ENCODE data around the gene TRPV3.

Gene TRPV3

DNA sequence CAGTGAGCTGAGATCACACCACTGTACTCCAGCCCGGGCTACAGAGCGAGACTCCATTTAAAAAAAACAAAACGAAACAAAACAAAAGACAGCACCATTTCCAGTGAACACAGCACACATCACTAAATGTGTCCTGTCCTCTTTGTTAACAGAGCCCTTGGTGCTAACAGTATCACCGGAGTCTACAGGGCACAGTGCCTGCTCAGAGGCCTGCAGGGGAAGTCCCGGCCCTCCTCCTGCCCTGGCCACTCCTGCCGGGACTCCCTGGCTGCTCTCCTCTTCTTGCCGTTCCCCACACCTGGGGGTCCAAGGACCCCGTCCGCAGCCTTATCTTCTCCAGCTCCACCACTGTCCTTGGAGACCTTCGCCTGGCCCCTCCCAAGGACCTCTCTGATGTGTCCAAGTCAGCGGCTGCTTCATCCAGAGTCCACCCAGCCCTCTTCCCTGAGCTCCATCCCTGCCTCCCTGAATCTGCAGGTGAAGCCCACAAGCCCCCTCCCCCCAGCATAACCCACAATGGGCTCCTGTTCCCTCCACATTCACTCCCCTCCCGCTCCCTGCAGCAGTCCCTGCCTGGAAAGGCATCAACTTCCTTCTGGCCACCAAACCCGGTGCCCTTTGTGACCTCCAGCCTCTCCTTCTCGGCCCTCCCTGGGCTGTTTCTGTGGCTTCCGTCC is 43.1 kb upstream of the TRPV3 start:
- H3K27me3 ChIP-seq (ENCODE audit: low read length): no peaks in the 10 kb centered on the region
- no peak overlapping the region for H3K9ac ChIP-seq (ENCODE audit: low read length)
- H3K4me2 ChIP-seq (ENCODE audit: low read depth, low read length, poor library complexity, severe bottlenecking): no peak overlapping the region
- no peaks in the 10 kb centered on the region for H3K36me3 ChIP-seq (ENCODE audit: low read length)
- no peak overlapping the region for H2AFZ ChIP-seq (ENCODE audit: low read depth, low read length, severe bottlenecking)
- H3K79me2 ChIP-seq (ENCODE audit: insufficient read depth, low read length): no peaks in the 10 kb centered on the region
- H3K4me3 ChIP-seq (ENCODE audit: insufficient read depth, low read length, poor library complexity, severe bottlenecking): no peak overlapping the region
- no peaks in the 10 kb centered on the region for H3K9me2 ChIP-seq (replicated peaks; ENCODE audit: insufficient read depth, low read length)
- H3K27ac ChIP-seq (ENCODE audit: low read depth, low read length): no peak overlapping the region
- no peaks in the 10 kb centered on the region for H4K20me1 ChIP-seq (ENCODE audit: low read depth, low read length)
- TF ChIP-seq EZH2phosphoT487 (conservative IDR thresholded peaks at IDR 0.05; ENCODE audit: low read length): no peak
- TF ChIP-seq, protein P1, sequence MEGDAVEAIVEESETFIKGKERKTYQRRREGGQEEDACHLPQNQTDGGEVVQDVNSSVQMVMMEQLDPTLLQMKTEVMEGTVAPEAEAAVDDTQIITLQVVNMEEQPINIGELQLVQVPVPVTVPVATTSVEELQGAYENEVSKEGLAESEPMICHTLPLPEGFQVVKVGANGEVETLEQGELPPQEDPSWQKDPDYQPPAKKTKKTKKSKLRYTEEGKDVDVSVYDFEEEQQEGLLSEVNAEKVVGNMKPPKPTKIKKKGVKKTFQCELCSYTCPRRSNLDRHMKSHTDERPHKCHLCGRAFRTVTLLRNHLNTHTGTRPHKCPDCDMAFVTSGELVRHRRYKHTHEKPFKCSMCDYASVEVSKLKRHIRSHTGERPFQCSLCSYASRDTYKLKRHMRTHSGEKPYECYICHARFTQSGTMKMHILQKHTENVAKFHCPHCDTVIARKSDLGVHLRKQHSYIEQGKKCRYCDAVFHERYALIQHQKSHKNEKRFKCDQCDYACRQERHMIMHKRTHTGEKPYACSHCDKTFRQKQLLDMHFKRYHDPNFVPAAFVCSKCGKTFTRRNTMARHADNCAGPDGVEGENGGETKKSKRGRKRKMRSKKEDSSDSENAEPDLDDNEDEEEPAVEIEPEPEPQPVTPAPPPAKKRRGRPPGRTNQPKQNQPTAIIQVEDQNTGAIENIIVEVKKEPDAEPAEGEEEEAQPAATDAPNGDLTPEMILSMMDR (IDR thresholded peaks at IDR 0.05; ENCODE audit: insufficient read depth, low read length, poor library complexity, severe bottlenecking): no peak
- H3K9me3 ChIP-seq (ENCODE audit: insufficient read depth, low read length): no peaks in the 10 kb centered on the region
- no peaks in the 10 kb centered on the region for H3F3A ChIP-seq (ENCODE audit: insufficient read depth)

DNA sequence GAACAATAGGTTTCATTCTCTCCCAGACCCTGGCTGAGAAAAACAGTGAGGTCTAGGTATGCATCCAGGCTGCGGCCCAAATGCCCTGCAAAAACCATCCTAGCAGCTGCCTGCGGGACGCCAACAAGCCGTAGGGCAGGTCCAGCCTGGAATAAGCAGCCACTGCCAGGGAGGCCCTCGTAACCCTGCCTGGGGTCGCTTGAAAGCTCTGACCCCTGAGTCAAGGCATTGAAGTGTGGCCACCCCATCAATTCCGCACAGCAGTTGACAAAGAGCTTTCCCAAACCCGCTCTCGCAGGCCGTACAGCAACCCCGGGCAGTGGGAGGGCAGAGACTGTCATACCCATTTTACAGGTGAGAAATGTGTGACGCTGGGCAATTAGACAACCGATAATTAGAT is 40.5 kb upstream of the TRPV3 start:
- Histone ChIP-seq H3K9me2 (replicated peaks; ENCODE audit: insufficient read depth, low read length) (no peaks in the 10 kb centered on the region), H4K20me1 (ENCODE audit: low read depth, low read length) (no peaks in the 10 kb centered on the region), H2AFZ (ENCODE audit: low read depth, low read length, severe bottlenecking) (no peak overlapping the region)

DNA sequence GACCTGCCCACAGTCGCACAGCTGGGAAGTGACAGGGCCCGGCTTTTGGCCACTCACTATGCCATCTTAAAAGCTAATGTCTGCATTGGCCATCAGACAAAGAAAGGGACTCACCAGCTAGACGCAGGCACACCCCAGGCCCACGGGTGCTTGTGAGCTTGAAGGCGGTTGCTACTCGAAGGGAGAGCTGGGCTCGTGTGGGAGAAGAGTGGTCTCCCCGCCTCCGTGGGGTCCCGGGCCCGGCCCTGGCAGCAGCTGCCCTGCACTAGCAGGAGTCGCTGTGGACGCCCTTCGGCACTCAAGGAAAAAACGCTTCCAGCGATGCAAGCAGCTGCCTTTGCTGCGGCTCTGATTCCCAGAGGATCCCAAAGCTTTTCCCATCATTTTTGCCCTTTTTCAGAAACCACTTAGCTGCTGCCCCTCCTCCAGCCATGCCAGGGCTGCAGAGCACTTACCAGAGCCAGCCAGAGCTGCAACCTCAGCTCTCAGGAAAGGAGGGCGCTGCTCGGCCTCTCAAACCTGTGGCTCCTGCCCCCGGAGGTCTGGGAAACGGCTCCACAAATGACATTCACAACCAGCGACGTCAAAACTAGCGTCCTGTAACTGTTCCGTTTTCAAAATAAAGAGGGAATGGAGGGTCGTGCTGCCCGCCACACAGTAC is 39.3 kb upstream of the TRPV3 start:
- Histone ChIP-seq H3K9ac (ENCODE audit: low read length) (no peak overlapping the region), H3K9me2 (replicated peaks; ENCODE audit: insufficient read depth, low read length) (no peaks in the 10 kb centered on the region), H3K79me2 (ENCODE audit: insufficient read depth, low read length) (no peaks in the 10 kb centered on the region), H3K27me3 (ENCODE audit: low read length) (no peaks in the 10 kb centered on the region), H3F3A (ENCODE audit: insufficient read depth) (no peaks in the 10 kb centered on the region), H3K4me2 (ENCODE audit: low read depth, low read length, poor library complexity, severe bottlenecking) (no peak overlapping the region), H3K27ac (ENCODE audit: low read depth, low read length) (no peak overlapping the region), H3K36me3 (ENCODE audit: low read length) (no peaks in the 10 kb centered on the region), H3K9me3 (ENCODE audit: insufficient read depth, low read length) (no peaks in the 10 kb centered on the region), H3K4me3 (ENCODE audit: insufficient read depth, low read length, poor library complexity, severe bottlenecking) (no peak overlapping the region), H2AFZ (ENCODE audit: low read depth, low read length, severe bottlenecking) (no peak overlapping the region), H4K20me1 (ENCODE audit: low read depth, low read length) (no peaks in the 10 kb centered on the region)
- no peak for TF ChIP-seq EZH2phosphoT487 (conservative IDR thresholded peaks at IDR 0.05; ENCODE audit: low read length)
- TF ChIP-seq, protein P1 (IDR thresholded peaks at IDR 0.05; ENCODE audit: insufficient read depth, low read length, poor library complexity, severe bottlenecking): no peak

More for the DNA sequence above, 40.5 kb upstream of the TRPV3 start:
- no peaks in the 10 kb centered on the region for H3K36me3 ChIP-seq (ENCODE audit: low read length)
- no peaks in the 10 kb centered on the region for H3F3A ChIP-seq (ENCODE audit: insufficient read depth)
- H3K27ac ChIP-seq (ENCODE audit: low read depth, low read length): no peak overlapping the region
- H3K9me3 ChIP-seq (ENCODE audit: insufficient read depth, low read length): no peaks in the 10 kb centered on the region
- no peak overlapping the region for H3K4me2 ChIP-seq (ENCODE audit: low read depth, low read length, poor library complexity, severe bottlenecking)
- TF ChIP-seq EZH2phosphoT487 (conservative IDR thresholded peaks at IDR 0.05; ENCODE audit: low read length): no peak
- TF ChIP-seq, protein P1 (IDR thresholded peaks at IDR 0.05; ENCODE audit: insufficient read depth, low read length, poor library complexity, severe bottlenecking): no peak
- no peak overlapping the region for H3K4me3 ChIP-seq (ENCODE audit: insufficient read depth, low read length, poor library complexity, severe bottlenecking)
- no peak overlapping the region for H3K9ac ChIP-seq (ENCODE audit: low read length)
- H3K79me2 ChIP-seq (ENCODE audit: insufficient read depth, low read length): no peaks in the 10 kb centered on the region
- H3K27me3 ChIP-seq (ENCODE audit: low read length): no peaks in the 10 kb centered on the region

Data from SU-DHL-6 (cell line).